ENCODE measurements around the gene SLC38A4.

- TF ChIP-seq POLR2A (IDR thresholded peaks at IDR 0.05) (no peak), CTCF (IDR thresholded peaks at IDR 0.05) (no peak)
Measured at GRCh38 chr12:46752396-46752795, 73.4 kb downstream of the SLC38A4 start.

All from breast epithelium (tissue), 3 donors.